ENCODE results near the gene CATSPER4. TPM values are rescaled to one million over a fixed set of nuclear protein-coding genes. Genes with fewer than 3 reads are reported as not detected.
A peak's percentile ranks its signal among the peaks of the same experiment; 100 is the strongest.

CATSPER4 gene
- total RNA-seq, 1 donor from 2014 or later = not detected

GRCh38 chr1:26164861-26165842 is 25.2 kb upstream of the CATSPER4 start:
- no peak for DNase-seq

- DNase-seq = no peak
Observed at GRCh38 chr1:26166719-26167281, 23.6 kb upstream of the CATSPER4 start.

GRCh38 chr1:26168410-26169197 is 21.8 kb upstream of the CATSPER4 start, which contains the start of gene C1orf232:
C1orf232 (minus strand) TSS chr1:26168963; CDS start chr1:26168499, 464 bp downstream.
- no peak for DNase-seq

- no peak for DNase-seq
Observed at GRCh38 chr1:26169198-26169554, 21.2 kb upstream of the CATSPER4 start.

- peak; percentile 95 for DNase-seq
Observed at GRCh38 chr1:26169669-26170471, 20.5 kb upstream of the CATSPER4 start, which contains the start of gene ZNF593. ZNF593 (plus strand) TSS chr1:26169908; CDS start chr1:26169984, 76 bp downstream.

GRCh38 chr1:26170472-26170821 is 20.0 kb upstream of the CATSPER4 start:
- no peak for DNase-seq

GRCh38 chr1:26171084-26172072 is 19.0 kb upstream of the CATSPER4 start, which contains the start of gene ZNF593OS:
ZNF593OS (minus strand) TSS chr1:26171832; CDS start chr1:26171661, 171 bp downstream.
- no peak for DNase-seq

- DNase-seq = no peak
Observed at GRCh38 chr1:26175346-26175745, 15.1 kb upstream of the CATSPER4 start.

GRCh38 chr1:26177182-26177684 is 13.2 kb upstream of the CATSPER4 start, which contains the start of gene CNKSR1:
CNKSR1 (plus strand) TSS chr1:26177491; CDS start chr1:26177548, 57 bp downstream.
- no peak for DNase-seq

GRCh38 chr1:26180010-26180506 is 10.3 kb upstream of the CATSPER4 start:
- no peak for DNase-seq

- no peak for DNase-seq
Observed at GRCh38 chr1:26181586-26182382, 8.6 kb upstream of the CATSPER4 start.

GRCh38 chr1:26182383-26182696 is 8.1 kb upstream of the CATSPER4 start:
- no peak for DNase-seq

- no peak for DNase-seq
Observed at GRCh38 chr1:26184086-26184485, 6.3 kb upstream of the CATSPER4 start.

GRCh38 chr1:26184883-26185282 is 5.5 kb upstream of the CATSPER4 start:
- DNase-seq = no peak

GRCh38 chr1:26187882-26188281 is 2.5 kb upstream of the CATSPER4 start:
- no peak for DNase-seq

- DNase-seq = no peak
Observed at GRCh38 chr1:26188477-26188876, 1.9 kb upstream of the CATSPER4 start.

- DNase-seq = no peak
Observed at GRCh38 chr1:26189331-26189730, 1.1 kb upstream of the CATSPER4 start.

- no peak for DNase-seq
Observed at GRCh38 chr1:26189751-26190275, 589 bp upstream of the CATSPER4 start.

GRCh38 chr1:26191739-26192138 is 1.3 kb downstream of the CATSPER4 start:
- no peak for DNase-seq

Measured in tongue (tissue), 2 donors.